Islet of Langerhans (tissue), 1 donor: ENCODE results near the gene NTN4.
"Not testable (repeated sequence)": the region's sequence is repeated elsewhere in the genome, so short reads cannot be mapped to it uniquely, and the experiment has no call there.

Experiments used
- FAIRE-seq: peaks from one replicate; lab custom pipeline; 2011; peaks lifted over from hg19 to GRCh38; lab: Jason Lieb, UNC

Gene NTN4

GRCh38 chr12:95796225-95796981 lies 5.8 kb upstream of the NTN4 start:
- FAIRE-seq, result no peak

- no peak for FAIRE-seq
These were observed 619 bp upstream of the NTN4 start for GRCh38 chr12:95790917-95791849.

- no peak for FAIRE-seq
These were observed 1.2 kb downstream of the NTN4 start for GRCh38 chr12:95789126-95790032.

GRCh38 chr12:95788637-95789036 lies 1.9 kb downstream of the NTN4 start:
- no peak for FAIRE-seq

- FAIRE-seq, result no peak
These were observed 3.2 kb downstream of the NTN4 start for GRCh38 chr12:95787274-95787818.

GRCh38 chr12:95784915-95785314 lies 5.6 kb downstream of the NTN4 start:
- FAIRE-seq, result no peak

DNA sequence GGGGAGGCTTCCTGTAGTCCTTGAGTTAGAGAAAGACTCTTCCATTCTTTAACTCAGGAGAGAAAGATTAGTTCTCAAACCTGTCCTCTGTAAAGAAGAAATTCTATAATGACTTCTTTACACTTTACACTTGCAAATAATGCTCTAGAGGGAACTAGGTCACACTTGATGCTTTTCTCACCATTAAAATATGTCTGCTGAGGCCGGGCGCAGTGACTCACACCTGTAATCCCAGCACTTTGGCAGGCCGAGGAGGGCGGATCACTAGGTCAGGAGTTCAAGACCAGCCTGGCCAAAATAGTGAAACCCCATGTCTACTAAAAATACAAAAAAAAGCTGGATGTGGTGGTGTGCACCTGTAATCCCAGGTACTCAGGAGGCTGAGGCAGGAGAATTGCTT lies 6.3 kb downstream of the NTN4 start:
- FAIRE-seq, result no peak

- FAIRE-seq, result not testable (repeated sequence)
These were observed 15.1 kb downstream of the NTN4 start for GRCh38 chr12:95775466-95775865.

GRCh38 chr12:95774311-95775045 lies 16.1 kb downstream of the NTN4 start:
- no peak for FAIRE-seq

GRCh38 chr12:95773320-95773719 lies 17.2 kb downstream of the NTN4 start:
- FAIRE-seq, result no peak

DNA sequence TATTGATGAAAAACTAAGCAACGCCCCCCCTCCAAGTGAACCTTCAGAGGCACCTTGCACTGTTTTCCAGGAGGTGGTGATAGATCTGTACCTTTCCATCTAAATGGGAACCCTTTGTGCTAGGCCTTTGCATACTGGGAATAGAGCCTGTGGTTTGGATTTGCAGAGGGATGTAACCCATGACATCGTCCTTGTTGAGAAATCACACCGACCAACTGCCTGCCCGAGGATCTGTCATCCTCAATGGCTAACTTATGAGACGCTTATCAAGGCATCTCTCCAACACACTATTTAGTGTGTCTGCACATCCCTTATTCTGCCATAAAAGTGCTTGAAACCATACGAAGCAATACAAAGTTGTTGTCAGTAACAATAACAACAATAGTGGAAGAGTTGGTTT lies 22.9 kb downstream of the NTN4 start:
- FAIRE-seq, result no peak

DNA sequence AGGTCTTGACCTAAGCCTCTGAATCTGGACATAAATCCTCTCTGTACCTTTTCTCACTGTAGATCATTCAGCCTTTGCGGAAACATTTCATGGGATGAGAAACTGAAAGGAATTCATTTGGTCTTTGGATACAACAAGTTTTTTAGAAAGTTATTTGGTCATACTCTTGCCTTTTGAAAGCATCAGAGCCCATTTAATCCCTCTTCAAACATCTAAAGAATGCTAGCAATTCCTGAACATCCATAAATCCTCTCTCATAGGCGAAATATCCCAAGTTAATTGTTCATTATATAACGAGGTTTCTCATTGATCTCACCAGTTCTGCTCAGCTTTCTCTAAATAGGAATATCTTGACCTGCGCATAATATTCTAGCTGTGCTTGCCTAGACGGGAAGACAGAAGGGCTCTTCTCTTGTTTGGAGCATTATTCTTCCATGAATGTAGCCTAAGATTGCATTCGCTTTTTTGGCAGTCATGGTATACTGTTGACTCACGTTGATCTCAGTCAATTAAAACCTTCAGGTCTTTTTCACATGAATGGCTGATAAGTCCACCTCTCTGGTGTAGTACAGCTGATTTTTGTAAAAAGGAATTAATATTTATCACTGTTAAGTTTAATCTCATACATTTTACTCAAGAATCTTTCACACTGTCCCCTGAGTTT lies 24.1 kb downstream of the NTN4 start:
- FAIRE-seq, result no peak

DNA sequence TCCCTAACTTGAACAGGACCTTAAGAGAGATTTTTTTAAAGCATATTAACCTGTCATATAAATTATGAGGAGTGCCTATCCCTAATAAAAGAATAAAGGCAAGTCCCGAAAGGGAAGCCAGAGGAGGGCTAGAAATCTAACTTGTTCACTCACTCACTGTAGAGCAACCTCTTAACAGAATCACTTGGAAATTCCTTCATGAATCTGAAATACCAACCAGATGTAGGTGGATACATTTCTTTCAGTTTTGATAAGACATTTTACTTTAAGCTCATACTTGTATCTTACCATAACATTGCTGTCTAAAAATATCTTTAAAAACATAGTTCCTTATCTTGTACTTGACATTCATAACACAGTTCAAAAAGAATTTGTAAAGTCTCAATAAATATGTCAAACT lies 25.7 kb downstream of the NTN4 start:
- FAIRE-seq, result no peak

- FAIRE-seq, result no peak
These were observed 26.7 kb downstream of the NTN4 start for GRCh38 chr12:95763809-95764253.

DNA sequence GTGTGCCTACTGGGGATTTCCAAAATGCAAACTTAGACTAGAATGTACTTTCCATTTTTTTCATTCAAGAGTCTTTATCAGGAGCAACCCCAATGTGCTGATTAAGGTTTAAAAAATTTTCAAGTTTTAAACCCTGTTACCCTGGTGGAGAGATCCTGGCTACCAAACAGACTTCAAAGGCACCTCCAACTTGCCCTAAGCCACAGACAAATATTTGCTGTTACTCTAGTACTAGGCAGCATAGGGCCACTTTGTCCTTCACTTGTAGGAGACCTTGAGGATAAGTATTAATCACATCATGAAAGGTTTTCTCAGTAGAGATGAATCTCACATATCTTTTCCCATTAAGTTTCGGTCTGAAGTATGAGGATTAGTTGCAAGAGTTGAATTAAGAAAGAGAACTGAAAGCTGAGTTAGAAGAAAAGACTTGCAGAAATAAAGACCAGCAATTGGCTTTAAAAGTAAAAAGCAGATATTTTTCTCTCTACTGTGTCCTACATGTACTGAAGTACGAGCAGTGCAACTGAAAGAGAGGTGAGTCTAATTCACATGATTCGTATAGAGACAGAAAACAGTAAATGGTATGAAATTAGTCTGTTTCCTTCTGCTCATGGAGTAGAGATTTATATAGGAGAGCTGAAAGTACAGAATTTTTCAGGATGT lies 28.3 kb downstream of the NTN4 start:
- FAIRE-seq, result no peak

DNA sequence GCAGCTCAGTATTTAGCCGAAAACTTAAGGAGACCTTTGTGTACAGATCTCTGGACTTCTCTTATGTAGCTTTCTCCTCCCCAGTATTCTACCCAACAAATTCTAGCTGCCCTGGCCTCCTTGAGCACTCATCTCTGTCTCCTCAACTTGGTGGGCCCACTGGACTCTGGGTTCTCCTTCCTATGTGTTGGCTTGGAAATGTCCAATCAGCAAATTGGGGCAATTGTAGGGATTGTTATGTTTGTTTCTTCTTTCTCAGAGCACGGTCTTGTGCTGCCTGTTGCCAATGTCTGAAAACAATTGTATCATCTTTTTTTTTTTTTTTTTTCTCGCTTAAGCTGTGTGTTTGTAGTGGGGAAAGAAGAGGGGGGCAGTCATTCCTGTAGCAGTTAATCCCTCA lies 30.2 kb downstream of the NTN4 start:
- FAIRE-seq, result no peak

DNA sequence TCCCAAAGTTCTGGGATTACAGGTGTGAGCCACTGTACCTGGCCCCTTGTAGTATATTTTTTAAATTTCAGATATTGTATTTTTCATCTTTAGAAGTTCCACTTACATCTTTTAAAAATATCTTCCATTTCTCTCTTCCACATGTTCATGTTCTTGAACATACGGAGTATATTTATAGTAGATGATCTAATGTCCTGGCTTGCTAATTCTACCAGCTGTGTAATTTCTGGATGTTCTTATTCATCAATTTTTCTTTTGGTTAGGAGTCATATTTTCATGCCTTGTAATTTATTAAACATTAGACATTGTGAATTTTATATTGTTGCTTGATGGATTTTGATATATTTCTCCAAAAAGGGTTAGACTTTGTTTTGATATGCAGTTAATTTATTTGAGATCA lies 30.8 kb downstream of the NTN4 start:
- FAIRE-seq, result peak; percentile 21

- FAIRE-seq, result no peak
These were observed 31.5 kb downstream of the NTN4 start for GRCh38 chr12:95759039-95759438.

DNA sequence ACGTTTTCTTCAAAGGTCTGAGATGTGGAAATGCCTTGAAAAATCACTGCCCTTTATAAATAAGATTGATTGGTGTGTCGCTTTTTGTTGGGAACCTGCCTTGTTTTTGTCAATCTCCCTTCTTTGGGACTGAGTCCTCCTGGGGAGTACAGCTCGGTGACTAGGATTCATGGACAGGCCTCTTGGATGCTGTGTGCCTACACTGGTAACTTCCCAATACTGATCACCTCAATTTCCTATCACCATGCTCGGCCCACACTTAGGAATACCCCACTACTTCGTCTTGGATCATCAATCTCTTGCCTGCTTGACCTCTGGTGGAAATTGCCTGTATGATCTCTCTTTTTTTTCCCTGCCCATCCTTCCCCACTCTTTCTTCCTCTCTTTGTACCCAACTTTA lies 34.2 kb downstream of the NTN4 start:
- FAIRE-seq, result no peak

- FAIRE-seq, result no peak
These were observed 35.2 kb downstream of the NTN4 start for GRCh38 chr12:95755261-95755865.
